ENCODE results near the gene KIRREL2. TPM values are rescaled to one million over a fixed set of nuclear protein-coding genes. Genes with fewer than 3 reads are reported as not detected.

KIRREL2 gene
- total RNA-seq, 1 experiment from 2014 or later, result not detected

- Histone ChIP-seq H3K27ac (ENCODE audit: low read length) (no peak overlapping the region), H2AFZ (ENCODE audit: low read length) (peak overlapping the region; percentile 75), H3K79me2 (ENCODE audit: low read length) (peaks cover 18% of the 10 kb centered on the region), H3K4me3 (ENCODE audit: low read length) (peak overlapping the region; percentile 42), H3K9ac (ENCODE audit: low read length) (peak overlapping the region; percentile 17; the same call in 1 of the 2 replicates), H3K9me3 (ENCODE audit: low read length) (no peaks in the 10 kb centered on the region), H4K20me1 (ENCODE audit: low read length) (no peaks in the 10 kb centered on the region), H3K4me2 (ENCODE audit: low read length) (peak overlapping the region; percentile 73), H3K36me3 (ENCODE audit: low read depth, low read length) (no peaks in the 10 kb centered on the region), H3F3A (ENCODE audit: low read length, unreplicated experiment) (no peaks in the 10 kb centered on the region), H3K4me1 (ENCODE audit: insufficient read depth, low read length) (peaks cover 10% of the 10 kb centered on the region; the same call in 1 of the 2 replicates), H3K9me2 (replicated peaks; ENCODE audit: low read length) (no peaks in the 10 kb centered on the region), H3K27me3 (ENCODE audit: low read length) (no peaks in the 10 kb centered on the region)
- ATAC-seq, result no peak
- intact Hi-C loops (cut with micrococcal nuclease), result no loop called here
- ChIA-PET POLR2A (ENCODE audit: unreplicated experiment) (no interaction called here), CTCF (no interaction called here)
- DNase-seq, result no peak
- no TSS peak for BruUV-seq (replicated peaks)
- TF ChIP-seq, protein P1, sequence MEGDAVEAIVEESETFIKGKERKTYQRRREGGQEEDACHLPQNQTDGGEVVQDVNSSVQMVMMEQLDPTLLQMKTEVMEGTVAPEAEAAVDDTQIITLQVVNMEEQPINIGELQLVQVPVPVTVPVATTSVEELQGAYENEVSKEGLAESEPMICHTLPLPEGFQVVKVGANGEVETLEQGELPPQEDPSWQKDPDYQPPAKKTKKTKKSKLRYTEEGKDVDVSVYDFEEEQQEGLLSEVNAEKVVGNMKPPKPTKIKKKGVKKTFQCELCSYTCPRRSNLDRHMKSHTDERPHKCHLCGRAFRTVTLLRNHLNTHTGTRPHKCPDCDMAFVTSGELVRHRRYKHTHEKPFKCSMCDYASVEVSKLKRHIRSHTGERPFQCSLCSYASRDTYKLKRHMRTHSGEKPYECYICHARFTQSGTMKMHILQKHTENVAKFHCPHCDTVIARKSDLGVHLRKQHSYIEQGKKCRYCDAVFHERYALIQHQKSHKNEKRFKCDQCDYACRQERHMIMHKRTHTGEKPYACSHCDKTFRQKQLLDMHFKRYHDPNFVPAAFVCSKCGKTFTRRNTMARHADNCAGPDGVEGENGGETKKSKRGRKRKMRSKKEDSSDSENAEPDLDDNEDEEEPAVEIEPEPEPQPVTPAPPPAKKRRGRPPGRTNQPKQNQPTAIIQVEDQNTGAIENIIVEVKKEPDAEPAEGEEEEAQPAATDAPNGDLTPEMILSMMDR (conservative IDR thresholded peaks at IDR 0.05; ENCODE audit: low read depth, low read length), result no peak
- no peak for TF ChIP-seq EZH2phosphoT487 (IDR thresholded peaks at IDR 0.05; ENCODE audit: borderline replicate concordance, low read length)
- no peak for TF ChIP-seq EZH2 (IDR thresholded peaks at IDR 0.05; ENCODE audit: low read length, unreplicated experiment)
Observed at GRCh38 chr19:35902870-35903475, 46.3 kb downstream of the KIRREL2 start.

- peak overlapping the region; percentile 17; the same call in 1 of the 2 replicates for H3K9ac ChIP-seq (ENCODE audit: low read length)
- BruUV-seq (replicated peaks), result no TSS peak
- TF ChIP-seq EZH2 (IDR thresholded peaks at IDR 0.05; ENCODE audit: low read length, unreplicated experiment) (no peak), EZH2phosphoT487 (IDR thresholded peaks at IDR 0.05; ENCODE audit: borderline replicate concordance, low read length) (no peak)
- TF ChIP-seq, protein P1 (conservative IDR thresholded peaks at IDR 0.05; ENCODE audit: low read depth, low read length), result no peak
- peak overlapping the region; percentile 75 for H2AFZ ChIP-seq (ENCODE audit: low read length)
- intact Hi-C loops (cut with micrococcal nuclease), result no loop called here
- peak overlapping the region; percentile 42 for H3K4me3 ChIP-seq (ENCODE audit: low read length)
- no peak overlapping the region for H3K27ac ChIP-seq (ENCODE audit: low read length)
- CTCF ChIA-PET, result no interaction called here
- no peaks in the 10 kb centered on the region for H3K36me3 ChIP-seq (ENCODE audit: low read depth, low read length)
- H3K4me1 ChIP-seq (ENCODE audit: insufficient read depth, low read length), result peaks cover 10% of the 10 kb centered on the region; the same call in 1 of the 2 replicates
- no peaks in the 10 kb centered on the region for H3F3A ChIP-seq (ENCODE audit: low read length, unreplicated experiment)
- no peaks in the 10 kb centered on the region for H4K20me1 ChIP-seq (ENCODE audit: low read length)
- peak; percentile 59 for DNase-seq
- no peaks in the 10 kb centered on the region for H3K9me3 ChIP-seq (ENCODE audit: low read length)
- POLR2A ChIA-PET (ENCODE audit: unreplicated experiment), result no interaction called here
- peaks cover 11% of the 10 kb centered on the region for H3K79me2 ChIP-seq (ENCODE audit: low read length)
- no peaks in the 10 kb centered on the region for H3K27me3 ChIP-seq (ENCODE audit: low read length)
- peak; percentile 10; the same call in 1 of the 2 replicates for ATAC-seq
- no peaks in the 10 kb centered on the region for H3K9me2 ChIP-seq (replicated peaks; ENCODE audit: low read length)
- H3K4me2 ChIP-seq (ENCODE audit: low read length), result peak overlapping the region; percentile 73
Observed at GRCh38 chr19:35903550-35904179, 47.0 kb downstream of the KIRREL2 start.

All from PC-3 (cell line).